Astrocyte (in vitro differentiated cells and primary cell): Measurements from ENCODE around the gene ADAM19.

Experiments used
- EZH2 ChIP-seq: IDR thresholded peaks from 2 replicates; pipeline ENCODE4 v1.6.1; 2012; ENCODE audit warnings: mild to moderate bottlenecking, low read length, inconsistent platforms; ENCODE audit not compliant: insufficient read depth
- TF ChIP-seq, protein P1 (sequence below): IDR thresholded peaks from 2 replicates; pipeline ENCODE4 v1.5.1; 2011; ENCODE audit warnings: low read depth, mild to moderate bottlenecking, inconsistent platforms, low read length, moderate library complexity; ENCODE audit not compliant: insufficient read depth

DNA sequence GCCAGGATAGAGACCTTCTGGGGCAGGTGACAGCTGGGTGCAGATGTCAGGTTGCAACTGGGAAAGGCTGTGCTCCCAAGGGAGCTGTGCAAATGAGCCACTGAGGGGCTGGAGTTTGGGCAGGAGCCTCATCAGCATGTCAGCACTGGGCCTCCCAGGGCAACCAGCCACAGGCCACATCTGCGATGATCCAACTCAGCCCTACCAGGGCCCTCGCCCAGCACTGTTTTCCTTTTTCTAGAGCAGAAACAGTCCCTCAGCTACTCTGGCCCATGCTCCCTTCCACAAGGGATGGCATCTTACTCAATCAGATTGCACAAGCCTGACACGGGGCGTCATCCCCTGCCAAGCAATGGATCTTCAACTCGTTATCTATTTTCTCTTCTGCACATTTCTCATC lies 90.8 kb downstream of the ADAM19 start:
- TF ChIP-seq, protein P1, sequence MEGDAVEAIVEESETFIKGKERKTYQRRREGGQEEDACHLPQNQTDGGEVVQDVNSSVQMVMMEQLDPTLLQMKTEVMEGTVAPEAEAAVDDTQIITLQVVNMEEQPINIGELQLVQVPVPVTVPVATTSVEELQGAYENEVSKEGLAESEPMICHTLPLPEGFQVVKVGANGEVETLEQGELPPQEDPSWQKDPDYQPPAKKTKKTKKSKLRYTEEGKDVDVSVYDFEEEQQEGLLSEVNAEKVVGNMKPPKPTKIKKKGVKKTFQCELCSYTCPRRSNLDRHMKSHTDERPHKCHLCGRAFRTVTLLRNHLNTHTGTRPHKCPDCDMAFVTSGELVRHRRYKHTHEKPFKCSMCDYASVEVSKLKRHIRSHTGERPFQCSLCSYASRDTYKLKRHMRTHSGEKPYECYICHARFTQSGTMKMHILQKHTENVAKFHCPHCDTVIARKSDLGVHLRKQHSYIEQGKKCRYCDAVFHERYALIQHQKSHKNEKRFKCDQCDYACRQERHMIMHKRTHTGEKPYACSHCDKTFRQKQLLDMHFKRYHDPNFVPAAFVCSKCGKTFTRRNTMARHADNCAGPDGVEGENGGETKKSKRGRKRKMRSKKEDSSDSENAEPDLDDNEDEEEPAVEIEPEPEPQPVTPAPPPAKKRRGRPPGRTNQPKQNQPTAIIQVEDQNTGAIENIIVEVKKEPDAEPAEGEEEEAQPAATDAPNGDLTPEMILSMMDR = no peak
- TF ChIP-seq EZH2 = no peak
